HG03039 (cell line): Measurements from ENCODE around the gene ANG.

Source experiments
- ATAC-seq: cut with Tn5 transposase; IDR thresholded peaks from one replicate; pipeline ENCODE4 v1.9.1; 2021; ENCODE audit warnings: mild to moderate bottlenecking, moderate library complexity; ENCODE audit not compliant: unreplicated experiment

The ANG gene

GRCh38 chr14:20675669-20676068 is 12.9 kb upstream of the ANG start:
- ATAC-seq, result no peak

DNA sequence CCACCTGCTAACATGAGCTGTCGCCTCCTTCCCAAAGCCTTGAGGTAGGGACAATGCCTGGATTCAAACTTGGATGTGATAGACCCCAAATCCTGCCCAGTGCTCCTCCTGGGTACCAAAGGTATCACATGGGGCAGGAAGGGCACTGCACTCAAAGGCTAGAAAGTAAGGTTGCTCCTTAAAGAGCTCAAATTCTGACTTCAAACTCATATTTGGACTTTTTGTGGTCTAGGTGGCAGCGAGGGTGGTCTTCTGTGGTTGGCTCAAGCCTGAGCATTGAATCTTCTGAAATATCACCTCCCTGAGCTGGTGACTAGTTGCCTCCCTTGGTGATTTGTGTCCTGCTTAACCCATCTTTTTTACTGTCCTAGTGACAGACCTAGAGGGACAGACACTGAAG is 12.5 kb upstream of the ANG start:
- ATAC-seq, result no peak

- no peak for ATAC-seq
Observed at GRCh38 chr14:20679907-20680306, 8.7 kb upstream of the ANG start.

DNA sequence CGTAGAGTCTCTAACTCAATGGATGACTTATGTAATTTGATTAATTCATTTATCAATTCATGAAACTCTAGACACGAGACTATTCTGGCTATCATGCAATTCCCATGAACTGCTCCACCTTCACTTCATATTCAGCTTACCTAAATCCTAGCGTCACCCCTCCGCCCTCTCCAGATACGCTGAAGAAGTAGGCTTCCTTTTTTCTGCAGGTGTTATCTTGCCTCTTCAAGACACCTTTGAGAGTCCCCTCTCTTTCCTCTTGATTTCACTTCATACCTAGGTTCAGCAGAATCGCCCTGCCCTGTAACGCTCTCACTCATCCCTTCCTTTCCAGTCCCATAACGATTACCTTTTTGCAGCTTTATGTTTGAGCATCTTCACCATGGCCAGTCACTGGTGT is 8.2 kb upstream of the ANG start:
- ATAC-seq, result no peak

- ATAC-seq, result no peak
Observed at GRCh38 chr14:20680843-20681347, 7.7 kb upstream of the ANG start.

DNA sequence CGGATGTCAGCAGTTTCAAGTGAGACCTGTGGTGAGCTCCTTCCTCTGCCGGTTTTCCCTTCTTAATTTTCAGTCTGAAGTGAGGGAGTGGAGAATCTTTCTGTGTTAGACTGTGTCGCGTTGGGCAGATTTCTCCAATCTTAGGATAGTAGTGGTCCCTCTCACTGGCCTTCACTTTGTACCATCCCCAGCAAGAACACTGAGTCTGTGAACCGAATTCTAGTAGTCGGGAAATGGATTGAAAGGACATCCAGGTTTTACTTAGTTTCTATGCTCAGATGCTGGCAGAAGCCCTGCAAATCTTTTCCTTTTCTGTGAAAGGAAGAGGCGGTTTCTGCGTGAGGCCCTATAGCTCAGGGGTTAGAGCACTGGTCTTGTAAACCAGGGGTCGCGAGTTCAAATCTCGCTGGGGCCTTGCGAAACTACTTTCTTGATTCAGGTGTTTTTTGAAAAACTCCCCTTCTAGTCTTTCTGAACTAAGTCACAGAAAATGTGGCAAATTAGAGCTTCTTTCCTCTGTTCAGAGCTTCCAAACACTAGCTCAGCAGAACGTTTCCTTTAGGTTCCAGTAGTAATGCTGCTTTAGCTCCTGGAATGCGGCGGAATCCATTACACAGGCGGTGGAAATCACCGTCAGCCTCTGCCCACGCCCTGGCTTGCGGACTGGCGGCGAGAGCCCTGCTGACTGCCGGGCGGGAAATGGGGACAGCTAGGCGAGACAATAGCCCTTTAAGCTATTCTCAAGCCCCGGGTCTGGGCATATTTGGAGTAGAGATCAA is 7.0 kb upstream of the ANG start:
- ATAC-seq, result no peak

GRCh38 chr14:20682127-20682434 is 6.5 kb upstream of the ANG start:
- ATAC-seq, result no peak

- peak; percentile 45 for ATAC-seq
Observed at GRCh38 chr14:20682435-20683124, 6.0 kb upstream of the ANG start.

GRCh38 chr14:20683125-20683890 is 5.3 kb upstream of the ANG start:
- peak; percentile 21 for ATAC-seq

DNA sequence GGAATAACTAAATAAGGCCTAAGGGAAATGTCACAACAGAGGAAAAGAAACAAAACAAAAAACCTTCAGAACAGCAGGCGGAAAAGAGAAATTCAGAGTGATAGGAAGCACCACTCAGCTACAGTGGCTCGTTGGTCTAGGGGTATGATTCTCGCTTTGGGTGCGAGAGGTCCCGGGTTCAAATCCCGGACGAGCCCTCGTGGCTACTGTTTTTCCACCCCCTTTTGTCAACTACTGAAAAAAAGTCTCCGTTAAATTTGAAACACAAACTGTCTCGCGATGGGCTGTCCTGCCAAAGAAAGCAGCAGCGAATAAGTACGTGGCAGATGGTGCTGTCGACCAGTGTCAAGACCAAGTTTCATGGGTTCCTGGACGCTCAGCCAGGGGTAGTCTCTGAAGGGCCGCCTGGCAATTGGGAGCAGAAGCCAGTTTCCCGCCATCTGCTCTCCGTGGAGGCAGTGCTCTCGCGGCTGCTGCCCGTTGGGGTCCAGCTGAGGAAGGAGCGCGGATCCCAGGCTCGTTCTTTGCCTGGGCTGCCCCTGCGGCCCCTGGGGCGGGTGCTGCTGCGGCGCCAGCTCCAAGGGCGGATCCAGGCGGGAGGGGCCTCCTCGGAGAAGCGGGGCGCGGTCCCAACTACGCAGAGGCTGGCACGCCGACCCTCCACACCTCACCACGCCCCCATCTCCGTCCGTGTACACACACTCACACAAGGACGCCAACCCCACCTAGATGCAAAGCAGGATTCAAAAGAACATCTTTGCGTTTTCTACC is 4.5 kb upstream of the ANG start, which contains the start of gene RNASE4:
Gene RNASE4, plus strand, starts transcription at position 670 of the 771 bp plus-strand sequence. CDS start 14,812 bp downstream, outside the sequence.
- peak; percentile 19 for ATAC-seq

DNA sequence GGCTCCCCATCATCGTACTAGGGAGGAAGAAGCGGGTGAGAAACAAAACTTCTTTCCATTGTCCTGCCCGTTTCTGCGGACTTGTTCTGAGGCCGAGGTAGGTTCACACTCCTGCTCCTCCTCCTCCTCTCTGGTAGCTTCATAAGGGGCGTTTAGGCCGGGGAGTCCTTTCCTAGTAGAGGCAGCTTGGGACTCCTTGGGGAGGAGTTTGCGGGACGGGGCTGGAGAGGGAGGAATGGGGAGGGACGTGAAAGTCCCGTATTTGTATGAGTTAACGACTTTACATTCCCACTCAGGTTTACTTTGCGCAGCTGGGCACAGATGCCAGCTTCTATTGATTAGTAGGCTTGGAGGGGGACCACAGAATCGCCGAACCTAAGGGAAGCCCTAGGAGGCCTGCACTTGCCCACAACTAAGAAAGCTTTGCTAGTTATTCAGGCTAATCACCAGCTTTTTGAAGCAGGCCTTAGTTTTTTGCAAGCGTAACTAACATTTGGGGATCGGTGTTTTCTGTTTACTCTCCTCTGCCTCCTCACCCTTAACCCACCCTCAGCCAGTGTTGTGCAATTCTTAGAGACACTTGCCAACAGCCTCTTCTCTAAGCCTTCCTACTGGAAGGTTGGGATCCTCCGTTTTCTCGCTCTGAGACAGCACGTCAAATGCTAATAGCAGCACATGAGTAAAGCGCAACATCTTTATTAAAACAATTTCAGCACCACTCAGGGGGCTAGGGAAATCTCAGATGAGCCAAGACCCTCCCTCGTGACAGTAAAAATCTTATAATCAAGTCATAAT is 3.7 kb upstream of the ANG start:
- ATAC-seq, result no peak

DNA sequence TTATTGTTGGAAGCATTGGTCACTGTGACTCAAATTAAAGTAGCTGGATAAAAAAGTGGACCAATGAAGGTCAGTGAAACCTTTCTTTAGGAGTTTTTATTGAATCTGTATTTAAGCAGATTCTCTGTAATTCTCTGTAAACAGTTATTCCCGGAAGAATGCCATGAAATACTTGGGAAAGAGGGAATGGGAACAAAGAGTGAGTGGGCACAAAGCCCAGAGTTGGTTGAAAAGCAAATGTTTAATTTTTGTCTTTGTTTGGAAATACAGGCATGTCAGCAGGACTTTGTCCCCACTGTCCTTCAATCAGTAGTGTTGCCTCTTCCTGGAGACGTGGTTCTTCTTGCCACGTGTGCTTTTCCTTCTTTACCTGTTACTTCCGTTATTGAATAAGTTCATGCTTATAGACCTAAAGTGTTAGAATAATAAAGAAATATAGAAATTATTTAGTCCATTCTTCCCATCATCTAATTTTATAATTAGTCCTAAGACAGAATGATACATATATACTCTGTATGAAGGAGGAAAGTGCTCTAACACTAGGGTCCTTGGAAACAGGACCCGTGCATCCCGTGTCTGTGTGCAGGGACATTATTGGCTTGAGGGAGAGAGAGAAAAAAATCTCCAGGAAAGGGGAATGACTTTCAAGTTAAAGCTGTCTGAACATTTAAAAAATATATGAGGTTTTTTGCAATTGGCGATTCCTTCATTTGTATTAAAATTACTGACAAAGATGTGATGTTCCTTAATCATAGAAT is 2.0 kb upstream of the ANG start:
- ATAC-seq, result no peak

DNA sequence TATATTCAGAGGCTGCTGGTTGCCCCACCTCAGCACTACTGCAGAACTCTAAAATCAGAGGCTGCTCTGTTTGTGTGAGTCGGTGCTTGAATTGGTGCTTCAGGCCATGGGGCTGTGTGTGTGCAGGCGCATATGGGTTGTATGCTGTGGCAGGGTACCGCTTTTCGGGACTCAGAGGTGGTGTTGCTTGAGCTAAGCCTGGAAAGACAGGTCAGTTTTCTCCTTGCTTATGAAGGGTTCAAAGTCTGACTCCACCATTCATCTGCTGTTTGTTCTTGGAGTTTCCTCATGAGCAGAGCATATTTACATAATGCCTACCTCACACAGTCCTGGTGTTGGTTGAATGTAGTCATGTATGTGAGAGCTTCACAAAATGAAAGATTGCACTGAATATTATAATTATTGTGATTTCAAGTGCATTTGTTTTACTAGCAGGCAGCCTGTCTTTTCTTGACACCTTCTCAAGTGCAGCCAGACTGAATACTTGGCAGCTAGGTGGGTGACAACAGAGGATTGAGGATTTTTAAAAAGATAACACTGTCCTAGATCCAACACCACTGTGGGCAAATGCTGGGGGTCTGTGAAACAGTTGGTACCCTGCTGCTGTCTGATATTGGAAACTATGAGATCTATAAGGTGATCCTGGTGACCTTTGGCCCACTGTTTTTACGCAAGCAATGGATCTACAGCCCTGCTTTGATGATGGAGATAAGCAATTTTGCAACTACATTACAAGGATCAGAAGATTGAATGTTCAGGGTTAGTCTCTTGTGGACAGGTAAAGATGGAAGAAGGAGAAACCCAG is 1.0 kb upstream of the ANG start:
- ATAC-seq, result no peak

DNA sequence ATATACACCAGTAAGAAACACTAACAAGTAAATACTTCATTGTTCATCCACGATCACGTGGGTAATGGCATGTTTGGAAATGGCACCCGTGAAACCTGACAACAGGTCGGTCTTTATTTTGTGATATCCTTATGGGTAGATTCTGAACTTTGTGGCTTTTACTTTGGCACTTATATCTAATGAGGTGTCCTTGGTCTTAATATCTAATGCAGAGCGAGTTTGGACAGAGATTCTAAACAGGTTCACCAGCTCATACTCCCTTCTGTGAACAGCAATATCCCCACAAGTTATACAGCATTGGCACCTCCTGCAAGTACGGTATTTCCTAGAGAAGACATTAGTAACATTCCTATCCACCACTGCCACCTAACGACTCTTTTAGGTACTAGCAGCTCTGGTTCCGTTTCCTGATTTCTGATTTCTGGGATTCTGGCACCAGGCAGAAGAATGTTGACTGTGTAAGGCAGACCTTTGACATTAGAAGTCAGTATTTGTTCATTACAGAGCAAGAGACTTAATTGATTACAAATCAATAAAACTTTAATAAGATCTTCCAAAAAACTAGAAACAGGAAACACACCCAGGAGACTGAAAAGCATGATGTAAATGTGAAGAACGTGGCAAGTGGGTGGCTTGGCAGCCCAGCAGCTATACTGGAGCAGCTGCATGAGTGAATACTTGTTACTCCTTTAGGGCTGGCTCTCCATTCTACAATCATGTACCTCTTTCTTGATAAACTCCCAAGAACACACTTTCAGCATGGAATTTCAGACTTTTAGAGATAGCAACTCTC is 2.5 kb downstream of the ANG start:
- peak; percentile 79 for ATAC-seq

GRCh38 chr14:20692116-20692751 is 3.7 kb downstream of the ANG start:
- ATAC-seq, result no peak

DNA sequence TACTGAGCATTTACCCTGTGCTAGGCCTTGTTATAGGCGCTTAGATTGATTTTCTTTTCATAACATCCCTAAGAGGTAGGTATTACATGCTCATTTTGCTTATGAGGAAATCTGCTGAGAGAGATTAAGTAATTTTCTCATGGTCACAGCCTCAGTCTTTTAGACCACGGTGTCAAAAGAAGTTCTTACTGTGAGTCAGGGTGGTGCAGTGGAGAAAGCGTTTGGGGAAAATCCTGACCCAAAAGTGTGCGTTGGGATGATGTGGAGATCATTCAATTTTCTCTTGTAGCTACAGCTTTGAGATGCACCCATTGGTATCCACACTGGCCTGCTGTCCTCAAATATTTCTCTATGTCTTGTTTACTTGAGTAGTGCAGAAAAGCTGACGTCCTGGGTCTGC is 8.2 kb downstream of the ANG start:
- ATAC-seq, result no peak
